Body of pancreas (tissue), 4 donors: ENCODE results near the gene SLC25A30. TPM values are rescaled to one million over a fixed set of nuclear protein-coding genes. Genes with fewer than 3 reads are reported as not detected.
A peak's percentile ranks its signal among the peaks of the same experiment; 100 is the strongest.

ENCODE experiments used
- ATAC-seq: fragments of 150-250 bp; one replicate; pipeline ENCODE4 v1.9.1; 2016
- DNase-seq, 4 donors: peaks; one replicate each; pipeline ENCODE4 v3.0.0-alpha.2; 2019
- H3K27ac ChIP-seq, 4 donors: fragments of 200-600 bp; sonication (generic); 1 replicate in 3 of 4; 2 replicates in 1 of 4; pipeline versions ENCODE4 v1.5.1 to v1.6.1; 2016 to 2019; ENCODE audit warnings: mild to moderate bottlenecking in 1 of 4, mixed read lengths in 1 of 4, moderate library complexity in 1 of 4
- H3K27me3 ChIP-seq, 2 donors: fragments of 200-600 bp; sonication (generic); one replicate each; pipeline ENCODE4 v1.6.0; 2016; ENCODE audit warnings: mild to moderate bottlenecking in 1 of 2
- H3K36me3 ChIP-seq, 2 donors: fragments of 200-600 bp; sonication (generic); replicated peaks in 1 of 2; 2 replicates each; pipeline ENCODE4 v1.5.1; 2016; ENCODE audit warnings: low read depth in 2 of 2; ENCODE audit not compliant: insufficient read depth in 1 of 2
- H3K4me1 ChIP-seq: fragments of 200-600 bp; sonication (generic); one replicate; pipeline ENCODE4 v1.6.0; 2016
- H3K4me3 ChIP-seq, 2 donors: fragments of 200-600 bp; sonication (generic); 1 replicate in 1 of 2; 2 replicates in 1 of 2; pipeline ENCODE4 v1.5.1; 2016 to 2019
- H3K9me3 ChIP-seq, 3 donors: fragments of 200-600 bp; sonication (generic); 1 replicate in 2 of 3; 2 replicates in 1 of 3; pipeline ENCODE4 v1.5.1; 2016
- CTCF ChIP-seq, 7 experiments: fragments of 450-650 bp in 4 of 7; fragments of 200-600 bp in 3 of 7; sonication (generic) in 3 of 7; IDR thresholded peaks; one replicate each; pipeline ENCODE4 v1.5.1; 2016 to 2019; ENCODE audit warnings: antibody characterized with exemption in 7 of 7
- POLR2A ChIP-seq, 3 donors: fragments of 450-650 bp; IDR thresholded peaks; one replicate each; pipeline ENCODE4 v1.6.1; 2016; ENCODE audit warnings: antibody characterized with exemption in 3 of 3, mild to moderate bottlenecking in 2 of 3
- WGBS, 2 donors: methylation state at CpG; one replicate each; pipeline ENCODE4 v1.1.5; 2017; 5-methylcytosine and 5-hydroxymethylcytosine counted together
- intact Hi-C: fragments of 100-400 bp; cut with DNase I; formaldehyde crosslinking; loops from one replicate; pipeline ENCODE4 v1.15.1; 2023
- total RNA-seq, 2 donors: library from RNA; depleted of rRNA; stranded (reverse); fragments of >200 nt; gene quantifications; one replicate each; pipeline ENCODE4 v1.1.0, GENCODE V29; 2016

SLC25A30 gene
- total RNA-seq, 2 donors from 2014 or later, result 7.3 to 10.1 TPM

- WGBS, 2 donors, result 40 to 59% methylated on average over 3 of the region's 3 CpGs
- Histone ChIP-seq H3K36me3 (no peaks in the 10 kb centered on the region), H3K27me3 (no peaks in the 10 kb centered on the region), H3K27ac (no peak overlapping the region), H3K4me1 (peaks cover 17% of the 10 kb centered on the region), H3K9me3 (no peaks in the 10 kb centered on the region), H3K4me3 (no peak overlapping the region)
- ATAC-seq (no peak), DNase-seq (no peak)
- intact Hi-C loops, result loop anchor here (10.0 kb wide), 1 partner anchor 136 kb away; no protein-coding TSS in a partner anchor
- no peak for TF ChIP-seq POLR2A (IDR thresholded peaks at IDR 0.05)
- no peak for TF ChIP-seq CTCF (IDR thresholded peaks at IDR 0.05)
Observed at GRCh38 chr13:45368571-45368970, 49.6 kb downstream of the SLC25A30 start.

- Histone ChIP-seq H3K27me3 (no peaks in the 10 kb centered on the region), H3K4me3 (no peak overlapping the region), H3K27ac (no peak overlapping the region), H3K36me3 (no peaks in the 10 kb centered on the region), H3K9me3 (no peaks in the 10 kb centered on the region), H3K4me1 (peaks cover 14% of the 10 kb centered on the region)
- DNase-seq (no peak), ATAC-seq (no peak)
- TF ChIP-seq POLR2A (IDR thresholded peaks at IDR 0.05), result no peak
- TF ChIP-seq CTCF (IDR thresholded peaks at IDR 0.05), result no peak
- 71 to 76% methylated on average over 4 of the region's 4 CpGs for WGBS, 2 donors
- intact Hi-C loops, result loop anchor here (10.0 kb wide), 1 partner anchor 137 kb away; no protein-coding TSS in a partner anchor
Observed at GRCh38 chr13:45368005-45368404, 50.2 kb downstream of the SLC25A30 start.

- H3K4me1 ChIP-seq, result peaks cover 8% of the 10 kb centered on the region
- H3K27me3 ChIP-seq, result no peaks in the 10 kb centered on the region
- intact Hi-C loops, result loop anchor here (10.0 kb wide), 1 partner anchor 137 kb away; no protein-coding TSS in a partner anchor
- no peaks in the 10 kb centered on the region for H3K36me3 ChIP-seq
- no peak for TF ChIP-seq POLR2A (IDR thresholded peaks at IDR 0.05)
- ATAC-seq, result no peak
- H3K4me3 ChIP-seq, result no peak overlapping the region
- no peaks in the 10 kb centered on the region for H3K9me3 ChIP-seq
- peak; percentile 24 to 70 (median 48) for DNase-seq
- no peak overlapping the region for H3K27ac ChIP-seq
- WGBS, 2 donors, result 56 to 62% methylated on average over 2 of the region's 2 CpGs
Observed at GRCh38 chr13:45367358-45367757, 50.8 kb downstream of the SLC25A30 start.

- DNase-seq (no peak), ATAC-seq (no peak)
- intact Hi-C loops, result loop anchor here (10.0 kb wide), 1 partner anchor 139 kb away; no protein-coding TSS in a partner anchor
- no peaks in the 10 kb centered on the region for H3K4me1 ChIP-seq
- H3K27ac ChIP-seq, result no peak overlapping the region
- TF ChIP-seq POLR2A (IDR thresholded peaks at IDR 0.05) (no peak), CTCF (IDR thresholded peaks at IDR 0.05) (no peak)
- H3K27me3 ChIP-seq, result no peaks in the 10 kb centered on the region
- WGBS, 2 donors, result 94 to 100% methylated on average over 4 of the region's 4 CpGs
- H3K36me3 ChIP-seq, result no peaks in the 10 kb centered on the region
- H3K4me3 ChIP-seq, result no peak overlapping the region
- no peaks in the 10 kb centered on the region for H3K9me3 ChIP-seq
Observed at GRCh38 chr13:45365558-45365885, 52.7 kb downstream of the SLC25A30 start.

- intact Hi-C loops, result loop anchor here (10.0 kb wide), 1 partner anchor 140 kb away; no protein-coding TSS in a partner anchor
- Histone ChIP-seq H3K27me3 (no peaks in the 10 kb centered on the region), H3K9me3 (no peaks in the 10 kb centered on the region), H3K27ac (no peak overlapping the region), H3K4me3 (no peak overlapping the region), H3K36me3 (no peaks in the 10 kb centered on the region), H3K4me1 (no peaks in the 10 kb centered on the region)
- DNase-seq, result no peak
- no peak for ATAC-seq
- TF ChIP-seq CTCF (IDR thresholded peaks at IDR 0.05) (no peak), POLR2A (IDR thresholded peaks at IDR 0.05) (no peak)
- WGBS, 2 donors, result 89 to 93% methylated on average over 10 of the region's 10 CpGs
Observed at GRCh38 chr13:45364876-45365557, 53.2 kb downstream of the SLC25A30 start.
